Measurements from ENCODE around the gene OGFR. TPM values are rescaled to one million over a fixed set of nuclear protein-coding genes. Genes with fewer than 3 reads are reported as not detected.
A peak's percentile ranks its signal among the peaks of the same experiment; 100 is the strongest.

The OGFR gene
- total RNA-seq, 1 experiment from 2014 or later: 46.1 TPM

GRCh38 chr20:62858058-62858830 is 53.6 kb downstream of the OGFR start:
- no TSS peak for BruUV-seq (replicated peaks)

GRCh38 chr20:62859721-62860120 is 55.1 kb downstream of the OGFR start:
- intact Hi-C loops (cut with micrococcal nuclease; ENCODE audit: unreplicated experiment): no loop called here
- Histone ChIP-seq H3K36me3 (ENCODE audit: insufficient read depth, low read length, poor library complexity, severe bottlenecking) (peaks cover 29% of the 10 kb centered on the region), H3K27ac (ENCODE audit: low read depth, low read length, poor library complexity, severe bottlenecking) (no peak overlapping the region), H3K27me3 (replicated peaks; ENCODE audit: insufficient read depth, low read depth, low read length, poor library complexity) (no peaks in the 10 kb centered on the region), H3K4me3 (ENCODE audit: low read depth, low read length, poor library complexity, severe bottlenecking) (peak overlapping the region; percentile 70), H3K9me3 (ENCODE audit: low read depth, low read length, poor library complexity, severe bottlenecking) (no peaks in the 10 kb centered on the region), H3K4me1 (ENCODE audit: insufficient read depth, low read length, poor library complexity, severe bottlenecking) (peaks cover 10% of the 10 kb centered on the region)
- DNase-seq (ENCODE audit: low spot score): no peak
- no TSS peak for BruUV-seq (replicated peaks)
- POLR2A ChIA-PET (ENCODE audit: low non-redundant PET): no interaction called here
- TF ChIP-seq EZH2 (IDR thresholded peaks at IDR 0.05; ENCODE audit: borderline replicate concordance, low read depth, low read length, poor library complexity, severe bottlenecking) (no peak), CTCF (conservative IDR thresholded peaks at IDR 0.05; ENCODE audit: low read depth, low read length) (no peak)
- CTCF ChIA-PET: no interaction called here

More at GRCh38 chr20:62858058-62858830, 53.6 kb downstream of the OGFR start:
- Histone ChIP-seq H3K9me3 (ENCODE audit: low read depth, low read length, poor library complexity, severe bottlenecking) (no peaks in the 10 kb centered on the region), H3K36me3 (ENCODE audit: insufficient read depth, low read length, poor library complexity, severe bottlenecking) (peaks cover 43% of the 10 kb centered on the region), H3K27ac (ENCODE audit: low read depth, low read length, poor library complexity, severe bottlenecking) (no peak overlapping the region), H3K4me1 (ENCODE audit: insufficient read depth, low read length, poor library complexity, severe bottlenecking) (peaks cover 10% of the 10 kb centered on the region), H3K27me3 (replicated peaks; ENCODE audit: insufficient read depth, low read depth, low read length, poor library complexity) (no peaks in the 10 kb centered on the region), H3K4me3 (ENCODE audit: low read depth, low read length, poor library complexity, severe bottlenecking) (no peak overlapping the region)
- no peak for TF ChIP-seq EZH2 (IDR thresholded peaks at IDR 0.05; ENCODE audit: borderline replicate concordance, low read depth, low read length, poor library complexity, severe bottlenecking)
- no peak for TF ChIP-seq CTCF (conservative IDR thresholded peaks at IDR 0.05; ENCODE audit: low read depth, low read length)
- ChIA-PET CTCF (no interaction called here), POLR2A (ENCODE audit: low non-redundant PET) (no interaction called here)
- DNase-seq (ENCODE audit: low spot score): no peak
- intact Hi-C loops (cut with micrococcal nuclease; ENCODE audit: unreplicated experiment): no loop called here

- intact Hi-C loops (cut with micrococcal nuclease; ENCODE audit: unreplicated experiment): no loop called here
- Histone ChIP-seq H3K4me3 (ENCODE audit: low read depth, low read length, poor library complexity, severe bottlenecking) (peak overlapping the region; percentile 70), H3K27me3 (replicated peaks; ENCODE audit: insufficient read depth, low read depth, low read length, poor library complexity) (no peaks in the 10 kb centered on the region), H3K9me3 (ENCODE audit: low read depth, low read length, poor library complexity, severe bottlenecking) (no peaks in the 10 kb centered on the region), H3K36me3 (ENCODE audit: insufficient read depth, low read length, poor library complexity, severe bottlenecking) (peaks cover 23% of the 10 kb centered on the region), H3K27ac (ENCODE audit: low read depth, low read length, poor library complexity, severe bottlenecking) (peak overlapping the region; percentile 59), H3K4me1 (ENCODE audit: insufficient read depth, low read length, poor library complexity, severe bottlenecking) (peaks cover 10% of the 10 kb centered on the region)
- ChIA-PET POLR2A (ENCODE audit: low non-redundant PET) (no interaction called here), CTCF (no interaction called here)
- no TSS peak for BruUV-seq (replicated peaks)
- peak; percentile 34; the same call in 1 of the 2 replicates for TF ChIP-seq CTCF (conservative IDR thresholded peaks at IDR 0.05; ENCODE audit: low read depth, low read length)
- TF ChIP-seq EZH2 (IDR thresholded peaks at IDR 0.05; ENCODE audit: borderline replicate concordance, low read depth, low read length, poor library complexity, severe bottlenecking): no peak
- DNase-seq (ENCODE audit: low spot score): peak; percentile 48
Measured at GRCh38 chr20:62860391-62860923, 55.8 kb downstream of the OGFR start.
